Transverse colon (tissue), 3 donors: ENCODE results near the gene DGUOK.

Source experiments
- EP300 ChIP-seq: sonication (generic); formaldehyde crosslinking; IDR thresholded peaks from one replicate; pipeline ENCODE4 v1.6.1; 2017; ENCODE audit warnings: antibody characterized with exemption, low read depth
- TF ChIP-seq, protein P1 (sequence below), 5 experiments: fragments of 200-600 bp in 3 of 5; fragments of 450-650 bp in 2 of 5; sonication (generic) in 3 of 5; IDR thresholded peaks; 1 replicate in 2 of 5; 2 replicates in 3 of 5; pipeline ENCODE4 v1.5.1; 2016 to 2017; ENCODE audit warnings: antibody characterized with exemption in 5 of 5, inconsistent platforms in 3 of 5, mild to moderate bottlenecking in 2 of 5, moderate library complexity in 1 of 5

DNA sequence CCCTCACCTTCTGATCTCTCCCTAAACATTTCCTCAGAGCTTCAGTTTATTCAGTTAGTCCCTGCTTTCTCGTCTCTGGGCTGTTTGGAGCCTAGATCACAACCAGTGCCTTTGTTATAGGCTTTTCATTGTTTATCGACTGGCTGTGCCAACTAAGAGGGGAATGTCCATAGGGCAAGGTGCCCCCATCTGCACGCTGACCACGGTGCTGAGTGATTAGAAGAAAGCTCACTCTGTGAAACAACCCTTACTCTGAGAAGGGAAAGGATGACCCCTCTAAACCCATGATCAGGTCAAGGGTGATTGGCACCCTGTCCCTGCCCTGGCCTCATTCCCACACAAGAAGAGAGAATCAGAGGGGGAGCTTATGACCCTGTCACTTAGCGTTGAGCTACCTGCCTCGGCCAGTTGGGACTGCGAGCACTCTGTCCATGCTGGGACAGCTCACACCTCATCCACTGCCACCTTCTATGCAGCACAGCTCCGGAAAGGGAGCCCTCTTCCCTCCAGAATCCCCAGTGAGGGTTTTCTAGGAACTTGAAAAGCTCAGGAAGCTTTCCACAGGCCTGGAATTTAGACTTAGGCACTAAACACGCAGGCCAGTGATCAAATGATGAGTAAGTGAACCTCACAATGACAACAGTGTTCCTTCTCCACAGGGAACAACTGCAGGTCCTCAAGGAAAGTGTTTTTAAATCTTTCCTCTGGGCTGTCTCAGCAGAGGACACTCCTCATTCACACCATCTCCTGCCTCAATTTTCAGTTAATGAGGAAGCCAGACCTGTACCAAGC, 36.2 kb upstream of the DGUOK start:
- TF ChIP-seq, protein P1, sequence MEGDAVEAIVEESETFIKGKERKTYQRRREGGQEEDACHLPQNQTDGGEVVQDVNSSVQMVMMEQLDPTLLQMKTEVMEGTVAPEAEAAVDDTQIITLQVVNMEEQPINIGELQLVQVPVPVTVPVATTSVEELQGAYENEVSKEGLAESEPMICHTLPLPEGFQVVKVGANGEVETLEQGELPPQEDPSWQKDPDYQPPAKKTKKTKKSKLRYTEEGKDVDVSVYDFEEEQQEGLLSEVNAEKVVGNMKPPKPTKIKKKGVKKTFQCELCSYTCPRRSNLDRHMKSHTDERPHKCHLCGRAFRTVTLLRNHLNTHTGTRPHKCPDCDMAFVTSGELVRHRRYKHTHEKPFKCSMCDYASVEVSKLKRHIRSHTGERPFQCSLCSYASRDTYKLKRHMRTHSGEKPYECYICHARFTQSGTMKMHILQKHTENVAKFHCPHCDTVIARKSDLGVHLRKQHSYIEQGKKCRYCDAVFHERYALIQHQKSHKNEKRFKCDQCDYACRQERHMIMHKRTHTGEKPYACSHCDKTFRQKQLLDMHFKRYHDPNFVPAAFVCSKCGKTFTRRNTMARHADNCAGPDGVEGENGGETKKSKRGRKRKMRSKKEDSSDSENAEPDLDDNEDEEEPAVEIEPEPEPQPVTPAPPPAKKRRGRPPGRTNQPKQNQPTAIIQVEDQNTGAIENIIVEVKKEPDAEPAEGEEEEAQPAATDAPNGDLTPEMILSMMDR (IDR thresholded peaks at IDR 0.05), result no peak
- no peak for TF ChIP-seq EP300
